ENCODE results near the gene DEFB126. TPM values are rescaled to one million over a fixed set of nuclear protein-coding genes. Genes with fewer than 3 reads are reported as not detected.

The DEFB126 gene
- total and polyA plus RNA-seq, 2 of the 13 experiments (the other 11 are each of a cell fraction or from before 2014, with no cell fraction given), result not detected

- TF ChIP-seq SNRNP70 (IDR thresholded peaks at IDR 0.05; ENCODE audit: low read depth, low read length), result no peak
- no peak for TF ChIP-seq ZNF710 (CRISPR knock-in tag; IDR thresholded peaks at IDR 0.05; ENCODE audit: borderline replicate concordance)
- TF ChIP-seq ZNF609 (CRISPR knock-in tag; IDR thresholded peaks at IDR 0.05; ENCODE audit: borderline replicate concordance), result no peak
- no peak for TF ChIP-seq ZNF607 (CRISPR knock-in tag; IDR thresholded peaks at IDR 0.05; ENCODE audit: borderline replicate concordance)
Measured at GRCh38 chr20:189611-190010, 47.2 kb downstream of the DEFB126 start, which contains the start of gene DEFB128 (continued).

Other genes starting within 250 kb of the DEFB126 start
- not detected in 2 replicates for gene DEFB125, start 54.9 kb upstream of the DEFB126 start, total RNA-seq (2016; rRNA removed; fragmentation: Illumina TruSeq; extraction: Trizol)
- gene DEFB125, start 54.9 kb upstream of the DEFB126 start, polyA plus RNA-seq (2011; rRNA removed), result not detected in 2 replicates
- not detected in 2 replicates for gene DEFB127, start 14.9 kb downstream of the DEFB126 start, total RNA-seq (2016; rRNA removed; fragmentation: Illumina TruSeq; extraction: Trizol)
- gene DEFB127, start 14.9 kb downstream of the DEFB126 start, polyA plus RNA-seq (2011; rRNA removed), result not detected in 2 replicates
- gene DEFB128, start 47.1 kb downstream of the DEFB126 start, total RNA-seq (2016; rRNA removed; fragmentation: Illumina TruSeq; extraction: Trizol), result not detected in 2 replicates
- gene DEFB128, start 47.1 kb downstream of the DEFB126 start, polyA plus RNA-seq (2011; rRNA removed), result not detected in 2 replicates
- gene DEFB129, start 84.7 kb downstream of the DEFB126 start, total RNA-seq (2016; rRNA removed; fragmentation: Illumina TruSeq; extraction: Trizol), result not detected in 2 replicates
- gene DEFB129, start 84.7 kb downstream of the DEFB126 start, polyA plus RNA-seq (2011; rRNA removed), result not detected in 2 replicates
- not detected in 2 replicates for gene DEFB132, start 115.1 kb downstream of the DEFB126 start, total RNA-seq (2016; rRNA removed; fragmentation: Illumina TruSeq; extraction: Trizol)
- not detected in 2 replicates for gene DEFB132, start 115.1 kb downstream of the DEFB126 start, polyA plus RNA-seq (2011; rRNA removed)
- 3.8 and 4.7 TPM in 2 replicates for gene C20orf96, start 148.2 kb downstream of the DEFB126 start, total RNA-seq (2016; rRNA removed; fragmentation: Illumina TruSeq; extraction: Trizol)
- gene C20orf96, start 148.2 kb downstream of the DEFB126 start, polyA plus RNA-seq (2011; rRNA removed), result 18.2 and 20.6 TPM in 2 replicates
- 56.2 and 63.0 TPM in 2 replicates for gene ZCCHC3, start 155.0 kb downstream of the DEFB126 start, total RNA-seq (2016; rRNA removed; fragmentation: Illumina TruSeq; extraction: Trizol)
- 43.8 and 46.6 TPM in 2 replicates for gene ZCCHC3, start 155.0 kb downstream of the DEFB126 start, polyA plus RNA-seq (2011; rRNA removed)
- gene SOX12, start 183.0 kb downstream of the DEFB126 start, total RNA-seq (2016; rRNA removed; fragmentation: Illumina TruSeq; extraction: Trizol), result 12.1 and 18.7 TPM in 2 replicates
- 10.0 and 11.5 TPM in 2 replicates for gene SOX12, start 183.0 kb downstream of the DEFB126 start, polyA plus RNA-seq (2011; rRNA removed)
- gene NRSN2, start 204.5 kb downstream of the DEFB126 start, total RNA-seq (2016; rRNA removed; fragmentation: Illumina TruSeq; extraction: Trizol), result 28.4 and 32.3 TPM in 2 replicates
- 49.4 and 63.3 TPM in 2 replicates for gene NRSN2, start 204.5 kb downstream of the DEFB126 start, polyA plus RNA-seq (2011; rRNA removed)
- 106 and 115 TPM in 2 replicates for gene TRIB3, start 238.2 kb downstream of the DEFB126 start, total RNA-seq (2016; rRNA removed; fragmentation: Illumina TruSeq; extraction: Trizol)
- gene TRIB3, start 238.2 kb downstream of the DEFB126 start, polyA plus RNA-seq (2011; rRNA removed), result 150 and 241 TPM in 2 replicates

All from HepG2 (cell line).